GM19025 (cell line): ENCODE measurements around the gene ABHD17C.

ENCODE experiments used
- ATAC-seq: cut with Tn5 transposase; IDR thresholded peaks from one replicate; pipeline ENCODE4 v1.9.1; 2021; ENCODE audit warnings: mild to moderate bottlenecking, low read depth, moderate library complexity; ENCODE audit not compliant: unreplicated experiment

Gene ABHD17C

GRCh38 chr15:80727596-80727995, 32.5 kb downstream of the ABHD17C start:
- no peak for ATAC-seq

- no peak for ATAC-seq
Measured at GRCh38 chr15:80730387-80730786, 35.3 kb downstream of the ABHD17C start.

GRCh38 chr15:80730926-80731325, 35.8 kb downstream of the ABHD17C start:
- ATAC-seq, result no peak

- no peak for ATAC-seq
Measured at GRCh38 chr15:80732167-80732566, 37.1 kb downstream of the ABHD17C start.

GRCh38 chr15:80732818-80733217, 37.7 kb downstream of the ABHD17C start:
- ATAC-seq, result no peak

GRCh38 chr15:80733460-80733859, 38.4 kb downstream of the ABHD17C start:
- ATAC-seq, result no peak

- no peak for ATAC-seq
Measured at GRCh38 chr15:80735344-80735743, 40.2 kb downstream of the ABHD17C start.

- no peak for ATAC-seq
Measured at GRCh38 chr15:80736560-80736959, 41.5 kb downstream of the ABHD17C start.

GRCh38 chr15:80739919-80740318, 44.8 kb downstream of the ABHD17C start:
- no peak for ATAC-seq

- ATAC-seq, result no peak
Measured at GRCh38 chr15:80742081-80742480, 47.0 kb downstream of the ABHD17C start.

- no peak for ATAC-seq
Measured at GRCh38 chr15:80743189-80743833, 48.2 kb downstream of the ABHD17C start.

GRCh38 chr15:80744415-80744814, 49.3 kb downstream of the ABHD17C start:
- no peak for ATAC-seq

GRCh38 chr15:80744826-80745225, 49.7 kb downstream of the ABHD17C start:
- ATAC-seq, result no peak

GRCh38 chr15:80745888-80746287, 50.8 kb downstream of the ABHD17C start:
- no peak for ATAC-seq

GRCh38 chr15:80747317-80748053, 52.4 kb downstream of the ABHD17C start:
- ATAC-seq, result no peak

- ATAC-seq, result no peak
Measured at GRCh38 chr15:80749589-80749988, 54.5 kb downstream of the ABHD17C start.

GRCh38 chr15:80750575-80750974, 55.5 kb downstream of the ABHD17C start:
- no peak for ATAC-seq

- ATAC-seq, result no peak
Measured at GRCh38 chr15:80752204-80752603, 57.1 kb downstream of the ABHD17C start.

- no peak for ATAC-seq
Measured at GRCh38 chr15:80753161-80753560, 58.1 kb downstream of the ABHD17C start.

- no peak for ATAC-seq
Measured at GRCh38 chr15:80754014-80754413, 58.9 kb downstream of the ABHD17C start.

GRCh38 chr15:80755885-80756284, 60.8 kb downstream of the ABHD17C start:
- no peak for ATAC-seq

GRCh38 chr15:80758130-80758745, 63.1 kb downstream of the ABHD17C start:
- no peak for ATAC-seq
